WTC11 (cell line): Measurements from ENCODE around the gene FAF1. TPM values are rescaled to one million over a fixed set of nuclear protein-coding genes. Genes with fewer than 3 reads are reported as not detected.

Source experiments
- ATAC-seq: fragments of 200-7000 bp; cut with Tn5 transposase; 2 replicates; pipeline ENCODE4 v1.10.0; 2021; ENCODE audit warnings: mild to moderate bottlenecking, moderate library complexity
- CTCF ChIA-PET: fragments of 300-600 bp; sonication (Branson Sonifier 250); formaldehyde crosslinking; loops from one replicate; lab custom pipeline; 2021; ENCODE audit warnings: antibody characterized with exemption; lab: Charles Lee
- POLR2A ChIA-PET: fragments of 350-600 bp; sonication (Branson Sonifier 250); formaldehyde crosslinking; loops from one replicate; lab custom pipeline; 2021; ENCODE audit warnings: antibody characterized with exemption; lab: Charles Lee
- DNase-seq: peaks from one replicate; pipeline ENCODE4 v3.0.0; 2021; ENCODE audit warnings: low spot score
- H3K27ac Mint-ChIP-seq: 2 replicates; pipeline ENCODE4 v1.8.0; 2021; ENCODE audit warnings: mixed read lengths
- H3K27me3 Mint-ChIP-seq: 2 replicates; pipeline ENCODE4 v1.8.0; 2021; ENCODE audit warnings: low read depth, mild to moderate bottlenecking, moderate library complexity, mixed read lengths
- H3K36me3 Mint-ChIP-seq: 2 replicates; pipeline ENCODE4 v1.8.0; 2021; ENCODE audit warnings: mixed read lengths
- H3K4me1 Mint-ChIP-seq: 2 replicates; pipeline ENCODE4 v1.8.0; 2022; ENCODE audit warnings: mixed read lengths
- H3K4me3 Mint-ChIP-seq: 2 replicates; pipeline ENCODE4 v1.8.0; 2021; ENCODE audit warnings: mild to moderate bottlenecking, moderate library complexity, mixed read lengths
- H3K9me3 Mint-ChIP-seq: 2 replicates; pipeline ENCODE4 v1.8.0; 2021; ENCODE audit warnings: mixed read lengths
- CREB1 ChIP-seq: sonication (generic); formaldehyde crosslinking; IDR thresholded peaks from 2 replicates; pipeline ENCODE4 v1.8.0; 2023; ENCODE audit warnings: mild to moderate bottlenecking, missing genetic modification reagents
- FOXK1 ChIP-seq: sonication (generic); formaldehyde crosslinking; IDR thresholded peaks from 2 replicates; pipeline ENCODE4 v1.8.0; 2022; ENCODE audit warnings: mild to moderate bottlenecking, moderate library complexity, missing genetic modification reagents
- JAZF1 ChIP-seq: fragments of 250-450 bp; sonication (Bioruptor Pico); IDR thresholded peaks from 2 replicates; pipeline ENCODE4 v1.9.0; 2021; ENCODE audit warnings: moderate library complexity, mild to moderate bottlenecking, inconsistent platforms
- ZNF138 ChIP-seq: sonication (generic); formaldehyde crosslinking; conservative IDR thresholded peaks from 2 replicates; pipeline ENCODE4 v1.8.1; 2022; ENCODE audit warnings: mild to moderate bottlenecking, moderate library complexity, missing genetic modification reagents
- ZNF317 ChIP-seq: sonication (generic); formaldehyde crosslinking; IDR thresholded peaks from 2 replicates; pipeline ENCODE4 v1.8.1; 2023; ENCODE audit warnings: low read depth, mild to moderate bottlenecking, moderate library complexity, missing genetic modification reagents, borderline replicate concordance
- total RNA-seq: library from RNA; stranded (reverse); gene quantifications from 3 replicates; pipeline ENCODE4 v1.2.3, GENCODE V29; 2021
- TF ChIP-seq, protein P1 (sequence below): sonication (generic); formaldehyde crosslinking; IDR thresholded peaks from 2 replicates; pipeline ENCODE4 v1.8.1; 2023; ENCODE audit warnings: mild to moderate bottlenecking, moderate library complexity, missing genetic modification reagents
- TF ChIP-seq, protein P2 (sequence below): fragments of 250-450 bp; sonication (Bioruptor Pico); IDR thresholded peaks from 2 replicates; pipeline ENCODE4 v1.9.0; 2021; ENCODE audit warnings: mild to moderate bottlenecking
- TF ChIP-seq, protein P3 (sequence below): fragments of 250-450 bp; sonication (Bioruptor Pico); IDR thresholded peaks from 2 replicates; pipeline ENCODE4 v1.9.0; 2021; ENCODE audit warnings: mild to moderate bottlenecking, borderline replicate concordance
- TF ChIP-seq, protein P4 (sequence below): sonication (generic); formaldehyde crosslinking; IDR thresholded peaks from 2 replicates; pipeline ENCODE4 v1.8.1; 2022; ENCODE audit warnings: low read depth, missing genetic modification reagents, borderline replicate concordance
- TF ChIP-seq, protein P5 (sequence below): sonication (generic); formaldehyde crosslinking; IDR thresholded peaks from 2 replicates; pipeline ENCODE4 v1.8.1; 2023; ENCODE audit warnings: mild to moderate bottlenecking, missing genetic modification reagents, moderate library complexity
- TF ChIP-seq, protein P6 (sequence below): sonication (generic); formaldehyde crosslinking; IDR thresholded peaks from 2 replicates; pipeline ENCODE4 v1.8.1; 2022; ENCODE audit warnings: low read depth, mild to moderate bottlenecking, moderate library complexity, missing genetic modification reagents, borderline replicate concordance
- TF ChIP-seq, protein P7 (sequence below): fragments of 250-450 bp; sonication (Bioruptor Pico); IDR thresholded peaks from 2 replicates; pipeline ENCODE4 v1.8.0; 2021; ENCODE audit warnings: mild to moderate bottlenecking

FAF1 gene
- total RNA-seq, 1 experiment from 2014 or later: 53.5 TPM

DNA sequence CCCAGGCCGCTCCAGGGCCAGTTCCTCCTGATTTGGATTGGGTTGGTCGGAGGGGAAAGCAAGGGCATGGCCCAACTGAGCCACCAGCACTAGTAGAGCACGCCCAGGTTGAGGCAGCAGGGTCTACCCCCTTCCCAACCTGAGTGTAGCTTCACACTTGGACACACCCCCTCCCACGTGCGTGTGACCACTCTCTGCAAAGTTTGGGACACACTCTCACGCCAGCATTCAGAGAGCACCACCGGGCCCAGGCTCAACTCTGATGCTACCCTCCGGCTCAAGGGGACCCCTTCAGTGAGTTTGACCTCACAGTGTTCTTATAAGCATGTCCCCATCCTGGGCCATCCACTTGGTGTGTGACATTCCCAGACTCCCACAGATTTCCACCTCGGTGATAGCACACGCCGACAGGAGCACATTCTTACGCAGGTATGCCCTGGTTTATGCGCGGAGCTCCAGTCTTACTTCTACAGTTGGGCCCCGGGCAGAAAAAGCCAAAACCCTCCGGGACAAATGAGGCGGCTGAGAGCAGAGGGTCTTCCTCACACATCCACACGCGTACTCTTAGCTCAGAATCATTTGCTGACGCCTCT, 533.9 kb downstream of the FAF1 start:
- CTCF ChIA-PET: interaction anchor here (1.4 to 3.8 kb wide), 3 partner anchors 11 to 179 kb away, joined by 3 to 16 read pairs (median 4); no protein-coding TSS in a partner anchor
- Mint-ChIP-seq H3K27ac (no peak overlapping the region), H3K4me3 (no peak overlapping the region), H3K27me3 (peaks cover 100% of the 10 kb centered on the region), H3K4me1 (peaks cover 72% of the 10 kb centered on the region)
- TF ChIP-seq, protein P1, sequence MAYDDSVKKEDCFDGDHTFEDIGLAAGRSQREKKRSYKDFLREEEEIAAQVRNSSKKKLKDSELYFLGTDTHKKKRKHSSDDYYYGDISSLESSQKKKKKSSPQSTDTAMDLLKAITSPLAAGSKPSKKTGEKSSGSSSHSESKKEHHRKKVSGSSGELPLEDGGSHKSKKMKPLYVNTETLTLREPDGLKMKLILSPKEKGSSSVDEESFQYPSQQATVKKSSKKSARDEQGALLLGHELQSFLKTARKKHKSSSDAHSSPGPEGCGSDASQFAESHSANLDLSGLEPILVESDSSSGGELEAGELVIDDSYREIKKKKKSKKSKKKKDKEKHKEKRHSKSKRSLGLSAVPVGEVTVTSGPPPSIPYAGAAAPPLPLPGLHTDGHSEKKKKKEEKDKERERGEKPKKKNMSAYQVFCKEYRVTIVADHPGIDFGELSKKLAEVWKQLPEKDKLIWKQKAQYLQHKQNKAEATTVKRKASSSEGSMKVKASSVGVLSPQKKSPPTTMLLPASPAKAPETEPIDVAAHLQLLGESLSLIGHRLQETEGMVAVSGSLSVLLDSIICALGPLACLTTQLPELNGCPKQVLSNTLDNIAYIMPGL (CRISPR knock-in tag): no peak
- TF ChIP-seq, protein P2, sequence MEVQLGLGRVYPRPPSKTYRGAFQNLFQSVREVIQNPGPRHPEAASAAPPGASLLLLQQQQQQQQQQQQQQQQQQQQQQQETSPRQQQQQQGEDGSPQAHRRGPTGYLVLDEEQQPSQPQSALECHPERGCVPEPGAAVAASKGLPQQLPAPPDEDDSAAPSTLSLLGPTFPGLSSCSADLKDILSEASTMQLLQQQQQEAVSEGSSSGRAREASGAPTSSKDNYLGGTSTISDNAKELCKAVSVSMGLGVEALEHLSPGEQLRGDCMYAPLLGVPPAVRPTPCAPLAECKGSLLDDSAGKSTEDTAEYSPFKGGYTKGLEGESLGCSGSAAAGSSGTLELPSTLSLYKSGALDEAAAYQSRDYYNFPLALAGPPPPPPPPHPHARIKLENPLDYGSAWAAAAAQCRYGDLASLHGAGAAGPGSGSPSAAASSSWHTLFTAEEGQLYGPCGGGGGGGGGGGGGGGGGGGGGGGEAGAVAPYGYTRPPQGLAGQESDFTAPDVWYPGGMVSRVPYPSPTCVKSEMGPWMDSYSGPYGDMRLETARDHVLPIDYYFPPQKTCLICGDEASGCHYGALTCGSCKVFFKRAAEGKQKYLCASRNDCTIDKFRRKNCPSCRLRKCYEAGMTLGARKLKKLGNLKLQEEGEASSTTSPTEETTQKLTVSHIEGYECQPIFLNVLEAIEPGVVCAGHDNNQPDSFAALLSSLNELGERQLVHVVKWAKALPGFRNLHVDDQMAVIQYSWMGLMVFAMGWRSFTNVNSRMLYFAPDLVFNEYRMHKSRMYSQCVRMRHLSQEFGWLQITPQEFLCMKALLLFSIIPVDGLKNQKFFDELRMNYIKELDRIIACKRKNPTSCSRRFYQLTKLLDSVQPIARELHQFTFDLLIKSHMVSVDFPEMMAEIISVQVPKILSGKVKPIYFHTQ (CRISPR knock-in tag): no peak
- TF ChIP-seq, protein P3, sequence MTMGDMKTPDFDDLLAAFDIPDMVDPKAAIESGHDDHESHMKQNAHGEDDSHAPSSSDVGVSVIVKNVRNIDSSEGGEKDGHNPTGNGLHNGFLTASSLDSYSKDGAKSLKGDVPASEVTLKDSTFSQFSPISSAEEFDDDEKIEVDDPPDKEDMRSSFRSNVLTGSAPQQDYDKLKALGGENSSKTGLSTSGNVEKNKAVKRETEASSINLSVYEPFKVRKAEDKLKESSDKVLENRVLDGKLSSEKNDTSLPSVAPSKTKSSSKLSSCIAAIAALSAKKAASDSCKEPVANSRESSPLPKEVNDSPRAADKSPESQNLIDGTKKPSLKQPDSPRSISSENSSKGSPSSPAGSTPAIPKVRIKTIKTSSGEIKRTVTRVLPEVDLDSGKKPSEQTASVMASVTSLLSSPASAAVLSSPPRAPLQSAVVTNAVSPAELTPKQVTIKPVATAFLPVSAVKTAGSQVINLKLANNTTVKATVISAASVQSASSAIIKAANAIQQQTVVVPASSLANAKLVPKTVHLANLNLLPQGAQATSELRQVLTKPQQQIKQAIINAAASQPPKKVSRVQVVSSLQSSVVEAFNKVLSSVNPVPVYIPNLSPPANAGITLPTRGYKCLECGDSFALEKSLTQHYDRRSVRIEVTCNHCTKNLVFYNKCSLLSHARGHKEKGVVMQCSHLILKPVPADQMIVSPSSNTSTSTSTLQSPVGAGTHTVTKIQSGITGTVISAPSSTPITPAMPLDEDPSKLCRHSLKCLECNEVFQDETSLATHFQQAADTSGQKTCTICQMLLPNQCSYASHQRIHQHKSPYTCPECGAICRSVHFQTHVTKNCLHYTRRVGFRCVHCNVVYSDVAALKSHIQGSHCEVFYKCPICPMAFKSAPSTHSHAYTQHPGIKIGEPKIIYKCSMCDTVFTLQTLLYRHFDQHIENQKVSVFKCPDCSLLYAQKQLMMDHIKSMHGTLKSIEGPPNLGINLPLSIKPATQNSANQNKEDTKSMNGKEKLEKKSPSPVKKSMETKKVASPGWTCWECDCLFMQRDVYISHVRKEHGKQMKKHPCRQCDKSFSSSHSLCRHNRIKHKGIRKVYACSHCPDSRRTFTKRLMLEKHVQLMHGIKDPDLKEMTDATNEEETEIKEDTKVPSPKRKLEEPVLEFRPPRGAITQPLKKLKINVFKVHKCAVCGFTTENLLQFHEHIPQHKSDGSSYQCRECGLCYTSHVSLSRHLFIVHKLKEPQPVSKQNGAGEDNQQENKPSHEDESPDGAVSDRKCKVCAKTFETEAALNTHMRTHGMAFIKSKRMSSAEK (CRISPR knock-in tag): no peak
- TF ChIP-seq, protein P4, sequence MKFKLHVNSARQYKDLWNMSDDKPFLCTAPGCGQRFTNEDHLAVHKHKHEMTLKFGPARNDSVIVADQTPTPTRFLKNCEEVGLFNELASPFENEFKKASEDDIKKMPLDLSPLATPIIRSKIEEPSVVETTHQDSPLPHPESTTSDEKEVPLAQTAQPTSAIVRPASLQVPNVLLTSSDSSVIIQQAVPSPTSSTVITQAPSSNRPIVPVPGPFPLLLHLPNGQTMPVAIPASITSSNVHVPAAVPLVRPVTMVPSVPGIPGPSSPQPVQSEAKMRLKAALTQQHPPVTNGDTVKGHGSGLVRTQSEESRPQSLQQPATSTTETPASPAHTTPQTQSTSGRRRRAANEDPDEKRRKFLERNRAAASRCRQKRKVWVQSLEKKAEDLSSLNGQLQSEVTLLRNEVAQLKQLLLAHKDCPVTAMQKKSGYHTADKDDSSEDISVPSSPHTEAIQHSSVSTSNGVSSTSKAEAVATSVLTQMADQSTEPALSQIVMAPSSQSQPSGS (CRISPR knock-in tag): no peak
- TF ChIP-seq, protein P5, sequence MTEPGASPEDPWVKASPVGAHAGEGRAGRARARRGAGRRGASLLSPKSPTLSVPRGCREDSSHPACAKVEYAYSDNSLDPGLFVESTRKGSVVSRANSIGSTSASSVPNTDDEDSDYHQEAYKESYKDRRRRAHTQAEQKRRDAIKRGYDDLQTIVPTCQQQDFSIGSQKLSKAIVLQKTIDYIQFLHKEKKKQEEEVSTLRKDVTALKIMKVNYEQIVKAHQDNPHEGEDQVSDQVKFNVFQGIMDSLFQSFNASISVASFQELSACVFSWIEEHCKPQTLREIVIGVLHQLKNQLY (CRISPR knock-in tag): no peak
- TF ChIP-seq ZNF138: no peak
- TF ChIP-seq CREB1 (CRISPR knock-in tag): no peak
- TF ChIP-seq, all 79 proteins: peak for 0
- POLR2A ChIA-PET: no interaction called here
- DNase-seq (no peak), ATAC-seq (no peak)
- Mint-ChIP-seq H3K9me3 (no peaks in the 10 kb centered on the region), H3K36me3 (peaks cover 7% of the 10 kb centered on the region)

DNA sequence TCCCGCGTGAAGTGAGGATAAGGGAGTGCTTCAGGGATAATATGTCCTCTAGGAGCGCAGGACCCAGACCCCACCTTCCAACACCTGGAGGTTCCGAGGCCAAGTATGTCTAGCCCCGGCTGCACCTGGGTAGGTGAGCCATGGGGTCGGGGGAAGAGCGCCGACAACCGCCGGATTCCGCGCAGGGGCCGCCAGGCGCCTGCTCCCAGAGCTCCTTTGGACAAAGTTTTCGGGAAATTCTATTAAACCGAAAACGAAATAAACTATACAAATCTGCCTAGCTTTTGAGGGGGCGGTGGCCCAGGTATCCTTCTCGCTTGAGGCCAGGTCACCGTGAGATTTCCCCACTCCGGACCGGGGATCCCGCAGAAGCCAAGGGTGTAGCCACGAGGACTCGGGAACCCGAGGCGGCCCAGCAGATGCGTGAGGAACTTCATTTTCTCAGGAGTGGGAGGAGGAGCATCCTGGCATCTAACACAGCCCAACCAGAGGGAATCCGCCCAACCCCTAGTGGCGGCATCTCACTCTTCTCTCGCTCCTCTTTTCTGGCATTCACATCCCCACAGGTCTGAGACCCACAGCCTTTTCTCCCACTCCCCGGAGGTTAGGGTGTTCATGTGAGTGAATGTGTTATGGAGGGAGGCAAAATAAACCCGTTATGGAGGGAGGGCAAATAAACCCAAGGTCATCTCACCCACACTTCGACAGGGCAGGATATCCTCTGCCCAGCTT, 534.5 kb downstream of the FAF1 start:
- Mint-ChIP-seq H3K4me1 (peaks cover 67% of the 10 kb centered on the region), H3K36me3 (peaks cover 7% of the 10 kb centered on the region)
- POLR2A ChIA-PET: no interaction called here
- TF ChIP-seq, protein P6, sequence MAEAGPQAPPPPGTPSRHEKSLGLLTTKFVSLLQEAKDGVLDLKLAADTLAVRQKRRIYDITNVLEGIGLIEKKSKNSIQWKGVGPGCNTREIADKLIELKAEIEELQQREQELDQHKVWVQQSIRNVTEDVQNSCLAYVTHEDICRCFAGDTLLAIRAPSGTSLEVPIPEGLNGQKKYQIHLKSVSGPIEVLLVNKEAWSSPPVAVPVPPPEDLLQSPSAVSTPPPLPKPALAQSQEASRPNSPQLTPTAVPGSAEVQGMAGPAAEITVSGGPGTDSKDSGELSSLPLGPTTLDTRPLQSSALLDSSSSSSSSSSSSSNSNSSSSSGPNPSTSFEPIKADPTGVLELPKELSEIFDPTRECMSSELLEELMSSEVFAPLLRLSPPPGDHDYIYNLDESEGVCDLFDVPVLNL (CRISPR knock-in tag): no peak
- TF ChIP-seq, protein P3 (CRISPR knock-in tag): no peak
- TF ChIP-seq ZNF317 (CRISPR knock-in tag) (no peak), JAZF1 (CRISPR knock-in tag) (no peak), FOXK1 (CRISPR knock-in tag) (no peak)
- TF ChIP-seq, protein P7, sequence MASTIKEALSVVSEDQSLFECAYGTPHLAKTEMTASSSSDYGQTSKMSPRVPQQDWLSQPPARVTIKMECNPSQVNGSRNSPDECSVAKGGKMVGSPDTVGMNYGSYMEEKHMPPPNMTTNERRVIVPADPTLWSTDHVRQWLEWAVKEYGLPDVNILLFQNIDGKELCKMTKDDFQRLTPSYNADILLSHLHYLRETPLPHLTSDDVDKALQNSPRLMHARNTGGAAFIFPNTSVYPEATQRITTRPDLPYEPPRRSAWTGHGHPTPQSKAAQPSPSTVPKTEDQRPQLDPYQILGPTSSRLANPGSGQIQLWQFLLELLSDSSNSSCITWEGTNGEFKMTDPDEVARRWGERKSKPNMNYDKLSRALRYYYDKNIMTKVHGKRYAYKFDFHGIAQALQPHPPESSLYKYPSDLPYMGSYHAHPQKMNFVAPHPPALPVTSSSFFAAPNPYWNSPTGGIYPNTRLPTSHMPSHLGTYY (CRISPR knock-in tag): no peak

More for the DNA sequence above, 534.5 kb downstream of the FAF1 start:
- ATAC-seq (no peak), DNase-seq (peak; percentile 45)
- Mint-ChIP-seq H3K27ac (no peak overlapping the region), H3K27me3 (peaks cover 100% of the 10 kb centered on the region), H3K9me3 (no peaks in the 10 kb centered on the region), H3K4me3 (peak overlapping the region; percentile 75)
- CTCF ChIA-PET: interaction anchor here (1.1 to 3.8 kb wide), 5 partner anchors 10 to 180 kb away, joined by 3 to 16 read pairs (median 3); no protein-coding TSS in a partner anchor
